ENCODE measurements around the gene SEMA7A.

- TF ChIP-seq EZH2 (optimal IDR thresholded peaks at IDR 0.05; ENCODE audit: low read depth, low read length) (no peak), CTCF (IDR thresholded peaks at IDR 0.05; ENCODE audit: low read length) (no peak)
These were observed 7.6 kb upstream of the SEMA7A start for GRCh38 chr15:74441248-74441941.
